ENCODE measurements around the gene SNORC. TPM values are rescaled to one million over a fixed set of nuclear protein-coding genes. Genes with fewer than 3 reads are reported as not detected.

Gene SNORC
- total RNA-seq, 4 donors from 2014 or later = 0.45 to 2.5 (median 1.4) TPM

DNA sequence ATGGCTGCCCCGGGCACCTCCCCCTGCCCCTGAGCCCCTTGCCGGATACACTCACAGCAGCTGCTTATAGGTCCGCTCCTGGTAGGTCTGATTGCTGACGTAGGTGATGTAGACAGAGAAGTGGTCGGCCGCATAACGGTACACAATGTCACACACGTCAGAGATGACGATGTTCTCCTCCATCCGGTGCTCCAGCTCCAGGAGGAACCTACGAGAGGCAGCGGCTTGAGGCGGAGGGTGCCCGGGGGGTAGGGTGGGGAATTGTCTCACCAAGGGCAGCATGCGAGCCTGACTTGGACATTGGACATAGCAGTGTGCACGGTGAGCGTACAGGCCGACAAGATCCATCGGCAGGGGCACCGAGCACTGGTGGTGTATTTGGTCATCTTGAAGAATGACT is 22.8 kb downstream of the SNORC start:
- H3K4me3 ChIP-seq = no peak overlapping the region
- 98% methylated on average over 19 of the region's 20 CpGs for WGBS
- no peak for DNase-seq (ENCODE audit: extremely low spot score)
- TF ChIP-seq EP300 (IDR thresholded peaks at IDR 0.05) = no peak
- TF ChIP-seq, protein P1, sequence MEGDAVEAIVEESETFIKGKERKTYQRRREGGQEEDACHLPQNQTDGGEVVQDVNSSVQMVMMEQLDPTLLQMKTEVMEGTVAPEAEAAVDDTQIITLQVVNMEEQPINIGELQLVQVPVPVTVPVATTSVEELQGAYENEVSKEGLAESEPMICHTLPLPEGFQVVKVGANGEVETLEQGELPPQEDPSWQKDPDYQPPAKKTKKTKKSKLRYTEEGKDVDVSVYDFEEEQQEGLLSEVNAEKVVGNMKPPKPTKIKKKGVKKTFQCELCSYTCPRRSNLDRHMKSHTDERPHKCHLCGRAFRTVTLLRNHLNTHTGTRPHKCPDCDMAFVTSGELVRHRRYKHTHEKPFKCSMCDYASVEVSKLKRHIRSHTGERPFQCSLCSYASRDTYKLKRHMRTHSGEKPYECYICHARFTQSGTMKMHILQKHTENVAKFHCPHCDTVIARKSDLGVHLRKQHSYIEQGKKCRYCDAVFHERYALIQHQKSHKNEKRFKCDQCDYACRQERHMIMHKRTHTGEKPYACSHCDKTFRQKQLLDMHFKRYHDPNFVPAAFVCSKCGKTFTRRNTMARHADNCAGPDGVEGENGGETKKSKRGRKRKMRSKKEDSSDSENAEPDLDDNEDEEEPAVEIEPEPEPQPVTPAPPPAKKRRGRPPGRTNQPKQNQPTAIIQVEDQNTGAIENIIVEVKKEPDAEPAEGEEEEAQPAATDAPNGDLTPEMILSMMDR (IDR thresholded peaks at IDR 0.05) = no peak
- no peak for TF ChIP-seq POLR2AphosphoS5 (IDR thresholded peaks at IDR 0.05)
- no peak for TF ChIP-seq POLR2A (IDR thresholded peaks at IDR 0.05; ENCODE audit: low read depth)
- H3K36me3 ChIP-seq = no peaks in the 10 kb centered on the region
- peaks cover 0 to 81% (median 0%) of the 10 kb centered on the region in 4 donors for H3K27me3 ChIP-seq
- intact Hi-C loops (cut with DNase I) = no loop called here
- H3K27ac ChIP-seq (replicated peaks in 1 of 4) = no peak overlapping the region
- H3K9me3 ChIP-seq = no peaks in the 10 kb centered on the region
- peaks cover 0 to 6% (median 0%) of the 10 kb centered on the region in 4 donors for H3K4me1 ChIP-seq

DNA sequence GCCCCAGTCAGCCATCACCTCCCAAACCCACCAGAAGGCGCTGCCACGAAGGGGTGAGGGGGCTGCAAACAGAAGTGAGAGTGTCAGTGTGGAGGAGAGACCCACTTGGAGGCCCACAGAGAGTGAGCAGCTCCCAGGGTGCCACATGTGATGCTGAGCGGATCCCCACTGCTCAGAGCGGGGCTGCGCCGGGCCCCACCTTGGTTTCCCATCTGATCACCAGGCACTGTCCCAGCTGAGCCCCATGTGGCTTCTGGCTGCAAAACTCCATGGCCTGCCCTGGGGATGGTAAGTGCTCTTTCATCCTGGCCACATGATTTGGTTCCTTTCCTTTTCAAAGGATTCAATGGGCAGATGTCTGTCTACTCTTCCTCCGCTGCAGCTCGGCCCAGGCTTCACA is 23.8 kb downstream of the SNORC start:
- no peaks in the 10 kb centered on the region for H3K36me3 ChIP-seq
- intact Hi-C loops (cut with DNase I) = no loop called here
- peaks cover 0 to 71% (median 0%) of the 10 kb centered on the region in 4 donors for H3K27me3 ChIP-seq
- peaks cover 0 to 6% (median 0%) of the 10 kb centered on the region in 4 donors for H3K4me1 ChIP-seq
- 99% methylated on average over 8 of the region's 8 CpGs for WGBS
- no peak for TF ChIP-seq POLR2A (IDR thresholded peaks at IDR 0.05; ENCODE audit: low read depth)
- TF ChIP-seq, protein P1 (IDR thresholded peaks at IDR 0.05) = no peak
- TF ChIP-seq POLR2AphosphoS5 (IDR thresholded peaks at IDR 0.05) = no peak
- TF ChIP-seq EP300 (IDR thresholded peaks at IDR 0.05) = no peak
- H3K27ac ChIP-seq (replicated peaks in 1 of 4) = no peak overlapping the region
- no peak for DNase-seq (ENCODE audit: extremely low spot score)
- H3K9me3 ChIP-seq = no peaks in the 10 kb centered on the region
- H3K4me3 ChIP-seq = no peak overlapping the region

DNA sequence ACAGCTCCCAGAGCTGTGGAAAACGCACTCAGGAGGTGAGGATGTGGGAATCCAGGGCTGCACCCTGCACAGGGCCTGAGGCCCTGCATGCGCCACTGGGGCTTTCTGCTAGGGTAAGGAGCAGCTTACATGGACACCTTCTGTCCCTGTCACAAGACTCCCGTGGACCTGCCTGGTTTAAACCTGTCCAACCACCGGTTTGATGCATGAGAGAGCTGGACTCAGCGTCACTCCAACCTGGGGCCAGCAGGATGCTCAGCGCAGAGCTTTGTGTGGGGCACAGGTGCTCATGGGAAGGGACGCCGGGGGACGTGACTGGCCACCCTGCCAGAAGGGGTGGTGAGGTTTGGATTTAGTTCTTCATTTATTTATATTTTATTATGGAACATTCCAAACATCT is 24.2 kb downstream of the SNORC start:
- Histone ChIP-seq H3K27me3 (peaks cover 0 to 67% (median 0%) of the 10 kb centered on the region in 4 donors), H3K36me3 (no peaks in the 10 kb centered on the region), H3K27ac (replicated peaks in 1 of 4) (no peak overlapping the region), H3K9me3 (no peaks in the 10 kb centered on the region), H3K4me3 (no peak overlapping the region), H3K4me1 (peaks cover 0 to 6% (median 0%) of the 10 kb centered on the region in 4 donors)
- intact Hi-C loops (cut with DNase I) = no loop called here
- TF ChIP-seq POLR2A (IDR thresholded peaks at IDR 0.05; ENCODE audit: low read depth) (no peak), POLR2AphosphoS5 (IDR thresholded peaks at IDR 0.05) (no peak), EP300 (IDR thresholded peaks at IDR 0.05) (no peak)
- TF ChIP-seq, protein P1 (IDR thresholded peaks at IDR 0.05) = no peak
- no peak for DNase-seq (ENCODE audit: extremely low spot score)
- WGBS = 83% methylated on average over 9 of the region's 9 CpGs

- intact Hi-C loops (cut with DNase I) = no loop called here
- DNase-seq (ENCODE audit: extremely low spot score) = no peak
- WGBS = 88% methylated on average over 18 of the region's 19 CpGs
- Histone ChIP-seq H3K27ac (replicated peaks in 1 of 4) (no peak overlapping the region), H3K9me3 (no peaks in the 10 kb centered on the region), H3K4me3 (no peak overlapping the region), H3K36me3 (no peaks in the 10 kb centered on the region), H3K4me1 (peaks cover 0 to 6% (median 0%) of the 10 kb centered on the region in 4 donors), H3K27me3 (peaks cover 0 to 63% (median 0%) of the 10 kb centered on the region in 4 donors)
- TF ChIP-seq EP300 (IDR thresholded peaks at IDR 0.05) = no peak
- TF ChIP-seq, protein P1 (IDR thresholded peaks at IDR 0.05) = no peak
- no peak for TF ChIP-seq POLR2A (IDR thresholded peaks at IDR 0.05; ENCODE audit: low read depth)
- no peak for TF ChIP-seq POLR2AphosphoS5 (IDR thresholded peaks at IDR 0.05)
These were observed 24.7 kb downstream of the SNORC start for GRCh38 chr2:232894746-232895145.

GRCh38 chr2:232896111-232896510 is 26.0 kb downstream of the SNORC start:
- Histone ChIP-seq H3K9me3 (no peaks in the 10 kb centered on the region), H3K4me1 (peaks cover 0 to 3% (median 0%) of the 10 kb centered on the region in 4 donors), H3K36me3 (no peaks in the 10 kb centered on the region), H3K27me3 (peaks cover 0 to 54% (median 1%) of the 10 kb centered on the region in 4 donors), H3K4me3 (no peak overlapping the region), H3K27ac (replicated peaks in 1 of 4) (no peak overlapping the region)
- no peak for DNase-seq (ENCODE audit: extremely low spot score)
- TF ChIP-seq POLR2AphosphoS5 (IDR thresholded peaks at IDR 0.05) (no peak), POLR2A (IDR thresholded peaks at IDR 0.05; ENCODE audit: low read depth) (no peak), EP300 (IDR thresholded peaks at IDR 0.05) (no peak)
- TF ChIP-seq, protein P1 (IDR thresholded peaks at IDR 0.05) = no peak
- intact Hi-C loops (cut with DNase I) = no loop called here
